Endothelial cell of umbilical vein (primary cell): ENCODE data around the gene ENAH. TPM values are rescaled to one million over a fixed set of nuclear protein-coding genes. Genes with fewer than 3 reads are reported as not detected.

Source experiments
- BruUV-seq: library from RNA; stranded (reverse); fragments of 400-500 nt; replicated peaks from 2 replicates; lab custom pipeline; 2021; lab: Mats Ljungman, UMichigan
- CTCF ChIA-PET: fragments of 300-600, 350-600 bp; sonication (Branson Sonifier 250); formaldehyde crosslinking; loops from one replicate; lab custom pipeline; 2021; ENCODE audit warnings: antibody characterized with exemption, inconsistent platforms; lab: Charles Lee
- POLR2A ChIA-PET: fragments of 300-600, 350-600 bp; sonication (Branson Sonifier 250); formaldehyde crosslinking; loops from one replicate; lab custom pipeline; 2021; ENCODE audit warnings: antibody characterized with exemption, inconsistent platforms; lab: Charles Lee
- DNase-seq: peaks from one replicate; pipeline ENCODE4 v3.0.0-alpha.2; 2011; ENCODE audit warnings: low read depth, low spot score
- FAIRE-seq: peaks from 2 replicates; lab custom pipeline; 2011; peaks lifted over from hg19 to GRCh38; lab: Jason Lieb, UNC
- H2AFZ ChIP-seq: 2 replicates; pipeline ENCODE4 v1.6.0; 2012; ENCODE audit warnings: low read depth, low read length, control low read depth, inconsistent platforms
- H3K27ac ChIP-seq: 2 replicates; pipeline ENCODE4 v1.5.1; 2011; ENCODE audit warnings: low read depth, mild to moderate bottlenecking, control low read depth, low read length, moderate library complexity; ENCODE audit not compliant: insufficient read depth
- H3K27me3 ChIP-seq, 2 experiments: 2 replicates each; pipeline versions ENCODE4 v1.6.0 to v1.6.1; 2011; ENCODE audit warnings: low read length in 2 of 2, mixed read lengths in 1 of 2; ENCODE audit not compliant: control insufficient read depth in 2 of 2, insufficient read depth in 2 of 2
- H3K36me3 ChIP-seq, 2 experiments: 2 replicates in 1 of 2; 3 replicates in 1 of 2; pipeline ENCODE4 v1.5.1; 2011; ENCODE audit warnings: low read length in 2 of 2, mild to moderate bottlenecking in 1 of 2, moderate library complexity in 1 of 2; ENCODE audit not compliant: control insufficient read depth in 2 of 2, insufficient read depth in 2 of 2; ENCODE audit errors: extremely low read depth in 1 of 2
- H3K4me1 ChIP-seq: 3 replicates; pipeline ENCODE4 v1.5.1; 2011; ENCODE audit warnings: mild to moderate bottlenecking, low read length; ENCODE audit not compliant: control insufficient read depth, insufficient read depth; ENCODE audit errors: extremely low read depth
- H3K4me2 ChIP-seq: 2 replicates; pipeline ENCODE4 v1.6.1; 2011; ENCODE audit warnings: low read length, control low read depth, mixed read lengths; ENCODE audit not compliant: insufficient read depth
- H3K4me3 ChIP-seq, 3 experiments: fragments of 200-600 bp in 1 of 3; sonication (generic), shearing (Covaris generic) in 1 of 3; replicated peaks in 1 of 3; 2 replicates each; pipeline ENCODE4 v1.5.1; 2011 to 2016; ENCODE audit warnings: control low read depth in 3 of 3, low read length in 3 of 3, mild to moderate bottlenecking in 2 of 3, inconsistent platforms in 1 of 3, low read depth in 1 of 3, moderate library complexity in 1 of 3; ENCODE audit not compliant: insufficient read depth in 1 of 3
- H3K79me2 ChIP-seq: 2 replicates; pipeline ENCODE4 v1.6.0; 2012; ENCODE audit warnings: low read length, inconsistent platforms; ENCODE audit not compliant: control insufficient read depth, insufficient read depth
- H3K9ac ChIP-seq: replicated peaks from 2 replicates; pipeline ENCODE3; 2011; ENCODE audit warnings: low read length, control low read depth; ENCODE audit not compliant: insufficient read depth; ENCODE audit errors: extremely low read depth
- H3K9me1 ChIP-seq: replicated peaks from 3 replicates; pipeline ENCODE4 v1.6.0; 2011; ENCODE audit warnings: mild to moderate bottlenecking, low read length; ENCODE audit not compliant: control insufficient read depth, insufficient read depth; ENCODE audit errors: extremely low read depth
- H3K9me3 ChIP-seq: replicated peaks from 2 replicates; pipeline ENCODE4 v1.5.1; 2012; ENCODE audit warnings: low read length, inconsistent platforms; ENCODE audit not compliant: control insufficient read depth, insufficient read depth
- H4K20me1 ChIP-seq: replicated peaks from 2 replicates; pipeline ENCODE3; 2011; ENCODE audit warnings: mild to moderate bottlenecking, low read length; ENCODE audit not compliant: control insufficient read depth, insufficient read depth; ENCODE audit errors: extremely low read depth
- CTCF ChIP-seq, 2 donors: IDR thresholded peaks; 1 replicate in 1 of 2; 2 replicates in 1 of 2; pipeline ENCODE4 v1.5.1; 2011; ENCODE audit warnings: low read length in 2 of 2, mild to moderate bottlenecking in 2 of 2, moderate library complexity in 2 of 2, control low read depth in 1 of 2, inconsistent platforms in 1 of 2, low read depth in 1 of 2; ENCODE audit not compliant: insufficient read depth in 1 of 2; ENCODE audit errors: extremely low read depth in 1 of 2
- EZH2 ChIP-seq: IDR thresholded peaks from 2 replicates; pipeline ENCODE4 v1.6.1; 2012; ENCODE audit warnings: borderline replicate concordance, low read depth, mild to moderate bottlenecking, moderate library complexity, low read length, inconsistent platforms; ENCODE audit not compliant: severe bottlenecking
- FOS ChIP-seq: IDR thresholded peaks from 2 replicates; pipeline ENCODE4 v1.6.1; 2011; ENCODE audit warnings: mild to moderate bottlenecking, low read length, moderate library complexity, borderline replicate concordance; ENCODE audit not compliant: insufficient read depth
- GATA2 ChIP-seq: IDR thresholded peaks from 2 replicates; pipeline ENCODE4 v1.7.0; 2011; ENCODE audit warnings: low read depth, mild to moderate bottlenecking, moderate library complexity, mixed read lengths, low read length; ENCODE audit not compliant: insufficient read length, insufficient read depth
- JUN ChIP-seq: IDR thresholded peaks from 2 replicates; pipeline ENCODE4 v1.6.1; 2011; ENCODE audit warnings: borderline replicate concordance, low read depth; ENCODE audit not compliant: insufficient read length, insufficient read depth
- POLR2A ChIP-seq: IDR thresholded peaks from 2 replicates; pipeline ENCODE4 v1.6.1; 2012; ENCODE audit warnings: low read depth, mild to moderate bottlenecking, control low read depth, low read length
- dilution Hi-C: fragments of 300-500 bp; cut with MboI; formaldehyde crosslinking; loops from one replicate; pipeline ENCODE4 v1.15.0; 2019; ENCODE audit warnings: low sequenced_read_pairs; ENCODE audit not compliant: extremely low pct_ligation_motif_present
- intact Hi-C: fragments of 100-400 bp; cut with micrococcal nuclease; formaldehyde crosslinking; loops from one replicate; pipeline ENCODE4 v1.10.0; 2022
- polyA plus RNA-seq, 4 experiments: library from polyadenylated mRNA; depleted of rRNA in 3 of 4; stranded (reverse) in 3 of 4; unstranded in 1 of 4; fragments of >200 nt; gene quantifications; 2 replicates each; pipeline versions ENCODE4 v1.2.1 to v1.2.3, GENCODE V29; 2011 to 2012; ENCODE audit warnings: missing spikeins in 1 of 4
- total RNA-seq: library from RNA; stranded (reverse); gene quantifications from 2 replicates; pipeline ENCODE4 v1.2.3, GENCODE V29; 2021

ENAH gene
- total and polyA plus RNA-seq, 2 donors (not counting 3 experiments of a cell fraction or from before 2014, with no cell fraction given): 19.9 to 95.6 TPM

GRCh38 chr1:225555821-225556220 lies 97.1 kb downstream of the ENAH start:
- ChIA-PET CTCF (interaction anchor here (1.8 to 2.7 kb wide), 2 partner anchors 11 to 216 kb away, joined by 4 to 13 read pairs; no protein-coding TSS in a partner anchor), POLR2A (no interaction called here)
- Histone ChIP-seq H2AFZ (no peak overlapping the region), H3K9me1 (no peaks in the 10 kb centered on the region), H3K4me3 (no peak overlapping the region), H3K4me2 (no peak overlapping the region), H3K4me1 (no peaks in the 10 kb centered on the region), H3K79me2 (peaks cover 2% of the 10 kb centered on the region), H3K9ac (no peak overlapping the region), H3K27ac (no peak overlapping the region), H3K27me3 (no peaks in the 10 kb centered on the region), H4K20me1 (no peaks in the 10 kb centered on the region), H3K36me3 (peaks cover 0 to 8% of the 10 kb centered on the region in 2 experiments), H3K9me3 (no peaks in the 10 kb centered on the region)
- dilution Hi-C loops (no loop called here), intact Hi-C loops (loop anchor here (10.0 kb wide), 1 partner anchor 419 kb away; no protein-coding TSS in a partner anchor)
- no peak for FAIRE-seq
- BruUV-seq: no TSS peak
- no peak for DNase-seq
- TF ChIP-seq FOS (no peak), POLR2A (no peak)

DNA sequence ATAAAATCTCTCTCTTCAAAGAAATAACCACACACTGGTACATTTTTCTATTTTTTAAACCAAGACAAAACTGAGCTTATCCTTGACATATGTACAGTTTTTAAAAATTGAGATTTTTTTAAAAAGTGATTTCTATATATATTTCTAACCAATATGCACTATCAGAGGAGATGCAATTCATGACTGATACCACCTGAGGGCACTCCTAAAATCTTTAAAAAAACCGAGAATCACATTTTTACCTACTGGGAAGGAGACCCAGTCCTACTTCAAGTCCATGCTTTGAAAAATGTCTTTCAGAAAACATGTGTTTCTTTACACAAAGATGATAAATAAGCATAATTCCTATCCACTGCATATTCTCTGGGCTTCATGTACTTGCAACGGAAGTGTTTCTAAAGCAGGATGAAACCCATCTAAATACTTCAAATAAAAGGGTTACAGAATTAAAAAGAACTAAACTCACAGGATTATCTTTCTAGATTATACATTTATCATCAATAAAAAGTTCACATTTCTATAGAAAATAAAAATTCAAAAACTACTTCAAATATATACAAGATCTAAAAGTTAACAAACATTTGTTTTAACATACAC lies 98.6 kb downstream of the ENAH start:
- Histone ChIP-seq H3K27me3 (no peaks in the 10 kb centered on the region), H3K9me3 (no peaks in the 10 kb centered on the region), H3K27ac (no peak overlapping the region), H4K20me1 (no peaks in the 10 kb centered on the region), H3K4me1 (no peaks in the 10 kb centered on the region), H3K36me3 (peaks cover 0 to 5% of the 10 kb centered on the region in 2 experiments), H3K79me2 (peaks cover 2% of the 10 kb centered on the region), H2AFZ (no peak overlapping the region), H3K4me3 (no peak overlapping the region), H3K4me2 (no peak overlapping the region), H3K9me1 (no peaks in the 10 kb centered on the region), H3K9ac (no peak overlapping the region)
- intact Hi-C loops: loop anchor here (1.0 to 10.0 kb wide), 4 partner anchors 77 to 420 kb away; no protein-coding TSS in a partner anchor
- CTCF ChIA-PET: interaction anchor here (1.2 to 5.2 kb wide), 4 partner anchors 49 to 223 kb away, joined by 3 to 38 read pairs (median 8); partner anchors contain the start of gene SRP9
- dilution Hi-C loops: no loop called here
- TF ChIP-seq POLR2A (no peak), JUN (no peak), EZH2 (no peak), GATA2 (no peak), CTCF (IDR thresholded peaks at IDR 0.05; ENCODE audit: extremely low read depth in 1 of 2, insufficient read depth in 1 of 2, low read depth in 1 of 2, low read length in 2 of 2) (peak; percentile 30 to 32)
- BruUV-seq: no TSS peak
- DNase-seq (peak; percentile 57), FAIRE-seq (peak; percentile 12)
- POLR2A ChIA-PET: no interaction called here
